ENCODE data around the gene ECPAS. TPM values are rescaled to one million over a fixed set of nuclear protein-coding genes. Genes with fewer than 3 reads are reported as not detected.
"Not testable (repeated sequence)": the region's sequence is repeated elsewhere in the genome, so short reads cannot be mapped to it uniquely, and the experiment has no call there.

The ECPAS gene
- total RNA-seq, 1 donor = 49.1 TPM

DNA sequence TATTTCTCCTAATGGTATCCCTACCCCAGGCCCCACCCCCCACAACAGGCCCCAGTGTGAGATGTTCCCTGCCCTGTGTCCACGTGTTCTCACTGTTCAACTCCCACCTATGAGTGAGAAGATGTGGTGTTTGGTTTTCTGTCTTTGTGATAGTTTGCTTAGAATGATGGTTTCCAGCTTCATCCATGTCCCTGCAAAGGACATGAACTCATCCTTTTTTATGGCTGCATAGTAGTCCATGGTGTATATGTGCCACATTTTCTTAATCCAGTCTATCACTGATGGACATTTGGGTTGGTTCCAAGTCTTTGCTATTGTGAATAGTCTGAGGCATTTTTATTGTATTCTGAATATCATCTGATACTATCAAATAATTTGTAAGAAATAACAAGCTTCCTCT is 38.4 kb downstream of the ECPAS start:
- H3K4me3 ChIP-seq (ENCODE audit: low read length); H3K9me3 ChIP-seq (ENCODE audit: low read depth, low read length); H3K4me1 ChIP-seq (ENCODE audit: insufficient read depth, low read length); H3K27me3 ChIP-seq (ENCODE audit: insufficient read depth, low read length): not testable (repeated sequence)

GRCh38 chr9:111443454-111443853 is 40.7 kb downstream of the ECPAS start:
- no peaks in the 10 kb centered on the region for H3K9me3 ChIP-seq (ENCODE audit: low read depth, low read length)
- no peak overlapping the region for H3K4me3 ChIP-seq (ENCODE audit: low read length)
- no peaks in the 10 kb centered on the region for H3K4me1 ChIP-seq (ENCODE audit: insufficient read depth, low read length)
- no peaks in the 10 kb centered on the region for H3K27me3 ChIP-seq (ENCODE audit: insufficient read depth, low read length)

- Histone ChIP-seq H3K4me1 (ENCODE audit: insufficient read depth, low read length) (no peaks in the 10 kb centered on the region), H3K9me3 (ENCODE audit: low read depth, low read length) (no peaks in the 10 kb centered on the region), H3K4me3 (ENCODE audit: low read length) (no peak overlapping the region), H3K27me3 (ENCODE audit: insufficient read depth, low read length) (no peaks in the 10 kb centered on the region)
Observed at GRCh38 chr9:111442360-111443027, 41.7 kb downstream of the ECPAS start.

DNA sequence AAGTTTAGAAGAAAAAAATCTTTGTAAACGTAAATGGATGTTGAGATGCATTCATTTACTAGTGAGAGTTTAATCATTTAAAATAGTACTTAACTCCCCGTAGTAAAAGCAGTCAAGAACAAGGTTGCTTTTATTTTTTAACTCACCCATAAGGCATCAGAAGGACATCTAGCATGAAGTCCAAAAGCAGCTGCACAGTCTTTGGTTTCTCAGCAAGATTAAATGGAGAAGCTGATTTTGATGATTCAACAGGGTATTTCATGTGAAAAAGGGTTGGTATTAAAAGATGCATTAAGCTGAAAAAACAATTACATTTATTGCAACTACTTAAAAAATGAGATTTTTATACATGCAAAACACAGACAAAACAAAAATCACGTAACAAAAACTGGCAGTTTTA is 44.0 kb downstream of the ECPAS start:
- no peak overlapping the region for H3K4me3 ChIP-seq (ENCODE audit: low read length)
- no peaks in the 10 kb centered on the region for H3K27me3 ChIP-seq (ENCODE audit: insufficient read depth, low read length)
- no peaks in the 10 kb centered on the region for H3K9me3 ChIP-seq (ENCODE audit: low read depth, low read length)
- no peaks in the 10 kb centered on the region for H3K4me1 ChIP-seq (ENCODE audit: insufficient read depth, low read length)

DNA sequence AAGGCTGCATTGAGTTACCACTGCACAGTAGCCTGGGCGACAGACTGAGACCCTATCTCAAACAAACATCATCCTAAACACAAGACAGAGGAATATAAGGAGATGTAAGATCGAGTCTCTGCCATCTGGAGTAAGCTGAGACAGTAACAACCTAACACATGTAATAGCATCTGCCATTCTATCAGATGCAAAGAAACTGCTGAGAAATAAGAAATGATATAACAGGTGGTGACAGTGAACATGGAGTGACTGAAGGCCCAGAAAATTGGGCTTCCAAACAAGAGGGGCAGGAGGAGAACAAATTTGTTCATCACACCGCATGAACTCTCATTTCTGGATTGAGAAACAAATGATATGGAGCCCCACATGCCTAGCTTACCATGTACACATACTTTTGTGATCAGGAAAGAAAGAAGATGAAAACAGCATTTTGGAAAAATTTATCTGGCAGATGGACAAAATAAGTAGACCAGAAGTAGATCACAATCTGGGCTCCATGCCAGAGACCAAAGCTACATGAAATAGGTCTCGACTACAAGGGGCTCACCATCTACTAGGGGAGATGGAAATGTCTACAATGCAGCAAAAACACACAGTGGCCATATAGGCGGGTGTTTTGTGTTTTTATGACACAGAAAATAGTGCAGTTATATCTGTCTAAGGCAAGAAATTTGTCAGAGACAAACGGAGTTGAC is 45.5 kb downstream of the ECPAS start:
- Histone ChIP-seq H3K4me3 (ENCODE audit: low read length) (no peak overlapping the region), H3K27me3 (ENCODE audit: insufficient read depth, low read length) (no peaks in the 10 kb centered on the region), H3K4me1 (ENCODE audit: insufficient read depth, low read length) (no peaks in the 10 kb centered on the region), H3K9me3 (ENCODE audit: low read depth, low read length) (no peaks in the 10 kb centered on the region)

DNA sequence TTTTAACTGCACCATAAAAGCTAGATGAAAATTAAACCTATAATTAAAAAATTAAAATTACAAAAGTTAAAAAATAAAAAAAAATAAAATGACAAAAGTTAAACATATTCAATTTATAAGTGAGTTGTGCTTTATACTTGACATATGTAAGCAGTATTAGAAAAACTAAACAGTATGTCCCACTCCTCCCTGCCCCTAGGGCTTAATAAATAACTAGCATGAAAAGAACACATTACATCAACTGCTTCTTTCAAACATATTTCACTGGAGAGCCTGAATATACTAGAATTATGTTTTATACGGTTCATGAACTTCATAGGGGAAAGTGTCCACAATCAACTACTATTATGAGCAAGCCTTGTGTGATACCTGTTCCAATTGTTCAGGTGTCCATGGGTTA is 47.6 kb downstream of the ECPAS start:
- Histone ChIP-seq H3K4me1 (ENCODE audit: insufficient read depth, low read length) (no peaks in the 10 kb centered on the region), H3K9me3 (ENCODE audit: low read depth, low read length) (no peaks in the 10 kb centered on the region), H3K27me3 (ENCODE audit: insufficient read depth, low read length) (no peaks in the 10 kb centered on the region)

DNA sequence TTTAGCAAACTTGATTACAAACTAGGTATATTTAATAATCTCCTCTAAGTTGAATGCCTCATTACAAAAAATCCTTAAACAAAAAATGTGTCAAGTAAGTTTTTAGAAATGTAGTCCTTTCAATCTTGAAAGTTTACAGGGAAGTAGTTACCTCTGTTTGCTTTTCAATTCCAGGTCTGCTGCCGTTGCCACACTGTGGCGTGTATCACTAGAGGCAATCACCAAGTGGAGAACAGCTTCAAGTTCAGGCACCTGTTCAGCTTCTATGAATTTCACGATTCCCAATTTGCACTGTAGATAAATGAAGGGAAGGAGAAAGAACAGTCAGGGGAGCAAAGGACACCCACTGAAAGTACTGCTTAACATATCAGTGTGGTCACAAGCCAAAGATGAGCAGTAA is 51.1 kb downstream of the ECPAS start:
- Histone ChIP-seq H3K4me3 (ENCODE audit: low read length) (no peak overlapping the region), H3K4me1 (ENCODE audit: insufficient read depth, low read length) (no peaks in the 10 kb centered on the region), H3K9me3 (ENCODE audit: low read depth, low read length) (no peaks in the 10 kb centered on the region), H3K27me3 (ENCODE audit: insufficient read depth, low read length) (no peaks in the 10 kb centered on the region)

More for the DNA sequence above, 47.6 kb downstream of the ECPAS start:
- H3K4me3 ChIP-seq (ENCODE audit: low read length) = no peak overlapping the region

DNA sequence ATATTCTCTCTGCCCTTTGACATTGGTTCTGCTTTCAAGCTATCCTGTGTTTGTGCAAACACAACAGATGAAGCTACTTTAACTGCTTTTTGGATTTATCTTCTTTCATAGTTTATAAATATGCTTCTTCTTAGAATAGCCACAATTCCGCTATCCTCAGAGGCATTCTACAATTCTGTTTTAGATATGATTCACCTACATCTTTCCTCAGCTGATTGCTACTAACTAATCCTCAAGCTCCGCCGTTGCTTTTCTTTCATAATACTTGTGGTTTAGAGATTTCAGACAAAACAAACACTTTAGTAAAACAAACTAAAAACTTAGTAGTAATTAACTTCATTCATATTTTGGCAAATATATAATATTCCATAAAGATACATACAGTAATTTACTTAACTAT is 52.5 kb downstream of the ECPAS start:
- Histone ChIP-seq H3K4me1 (ENCODE audit: insufficient read depth, low read length) (no peaks in the 10 kb centered on the region), H3K9me3 (ENCODE audit: low read depth, low read length) (no peaks in the 10 kb centered on the region), H3K27me3 (ENCODE audit: insufficient read depth, low read length) (no peaks in the 10 kb centered on the region), H3K4me3 (ENCODE audit: low read length) (no peak overlapping the region)

GRCh38 chr9:111429175-111429574 is 55.0 kb downstream of the ECPAS start:
- Histone ChIP-seq H3K4me3 (ENCODE audit: low read length) (no peak overlapping the region), H3K27me3 (ENCODE audit: insufficient read depth, low read length) (no peaks in the 10 kb centered on the region), H3K9me3 (ENCODE audit: low read depth, low read length) (no peaks in the 10 kb centered on the region), H3K4me1 (ENCODE audit: insufficient read depth, low read length) (no peaks in the 10 kb centered on the region)

DNA sequence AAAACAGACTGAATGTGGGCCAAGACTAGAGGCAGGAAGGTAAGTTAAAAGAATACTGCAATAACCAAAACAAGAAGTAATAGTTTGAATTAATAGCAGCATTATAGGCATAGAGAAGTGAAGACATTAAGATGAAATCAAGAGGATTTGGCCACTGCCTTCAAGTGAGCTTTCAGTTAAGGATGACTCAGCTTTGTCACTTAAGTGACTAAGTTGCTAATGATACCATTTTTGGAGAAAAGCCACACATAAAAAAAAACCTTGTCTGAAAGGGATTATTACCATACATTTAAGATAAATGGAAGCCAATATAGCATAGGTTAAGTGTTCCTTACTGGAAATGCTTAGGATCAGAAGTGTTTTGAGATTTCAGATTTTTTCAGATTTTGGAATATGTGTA is 57.0 kb downstream of the ECPAS start:
- Histone ChIP-seq H3K27me3 (ENCODE audit: insufficient read depth, low read length) (no peaks in the 10 kb centered on the region), H3K9me3 (ENCODE audit: low read depth, low read length) (no peaks in the 10 kb centered on the region), H3K4me3 (ENCODE audit: low read length) (no peak overlapping the region), H3K4me1 (ENCODE audit: insufficient read depth, low read length) (no peaks in the 10 kb centered on the region)

- no peaks in the 10 kb centered on the region for H3K27me3 ChIP-seq (ENCODE audit: insufficient read depth, low read length)
- H3K4me1 ChIP-seq (ENCODE audit: insufficient read depth, low read length) = no peaks in the 10 kb centered on the region
- H3K9me3 ChIP-seq (ENCODE audit: low read depth, low read length) = no peaks in the 10 kb centered on the region
- H3K4me3 ChIP-seq (ENCODE audit: low read length) = no peak overlapping the region
Observed at GRCh38 chr9:111423389-111423788, 60.8 kb downstream of the ECPAS start.

DNA sequence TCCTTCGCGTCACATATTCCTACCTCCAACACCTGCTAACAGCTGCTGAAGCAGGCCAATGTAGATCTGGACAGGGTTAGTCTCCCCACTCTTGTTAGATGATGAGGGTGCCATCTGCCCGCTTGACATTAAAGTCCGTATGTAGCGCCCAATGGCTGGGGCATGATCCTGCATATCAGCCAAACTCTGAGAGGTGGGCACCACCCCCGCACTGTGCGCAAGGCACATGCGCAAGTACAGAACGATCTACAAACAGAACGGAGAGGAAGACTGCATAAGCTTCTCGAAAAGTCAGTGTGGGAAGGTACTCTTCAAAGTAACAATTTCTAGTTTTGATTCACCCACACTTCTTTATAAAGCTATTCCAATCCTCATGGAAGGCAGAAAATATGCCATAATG is 69.8 kb downstream of the ECPAS start:
- Histone ChIP-seq H3K4me3 (ENCODE audit: low read length) (no peak overlapping the region), H3K9me3 (ENCODE audit: low read depth, low read length) (no peaks in the 10 kb centered on the region), H3K4me1 (ENCODE audit: insufficient read depth, low read length) (no peaks in the 10 kb centered on the region), H3K27me3 (ENCODE audit: insufficient read depth, low read length) (no peaks in the 10 kb centered on the region)

GRCh38 chr9:111413996-111414395 is 70.2 kb downstream of the ECPAS start:
- H3K4me1 ChIP-seq (ENCODE audit: insufficient read depth, low read length) = no peaks in the 10 kb centered on the region
- H3K4me3 ChIP-seq (ENCODE audit: low read length) = no peak overlapping the region
- H3K9me3 ChIP-seq (ENCODE audit: low read depth, low read length) = no peaks in the 10 kb centered on the region
- H3K27me3 ChIP-seq (ENCODE audit: insufficient read depth, low read length) = no peaks in the 10 kb centered on the region

GRCh38 chr9:111412280-111412679 is 71.9 kb downstream of the ECPAS start:
- H3K9me3 ChIP-seq (ENCODE audit: low read depth, low read length) = no peaks in the 10 kb centered on the region
- H3K4me1 ChIP-seq (ENCODE audit: insufficient read depth, low read length) = no peaks in the 10 kb centered on the region
- no peaks in the 10 kb centered on the region for H3K27me3 ChIP-seq (ENCODE audit: insufficient read depth, low read length)
- H3K4me3 ChIP-seq (ENCODE audit: low read length) = no peak overlapping the region

- Histone ChIP-seq H3K27me3 (ENCODE audit: insufficient read depth, low read length) (no peaks in the 10 kb centered on the region), H3K9me3 (ENCODE audit: low read depth, low read length) (no peaks in the 10 kb centered on the region), H3K4me3 (ENCODE audit: low read length) (no peak overlapping the region), H3K4me1 (ENCODE audit: insufficient read depth, low read length) (no peaks in the 10 kb centered on the region)
Observed at GRCh38 chr9:111411266-111411665, 72.9 kb downstream of the ECPAS start.

GRCh38 chr9:111407813-111408212 is 76.4 kb downstream of the ECPAS start:
- Histone ChIP-seq H3K9me3 (ENCODE audit: low read depth, low read length) (no peaks in the 10 kb centered on the region), H3K27me3 (ENCODE audit: insufficient read depth, low read length) (no peaks in the 10 kb centered on the region), H3K4me3 (ENCODE audit: low read length) (no peak overlapping the region), H3K4me1 (ENCODE audit: insufficient read depth, low read length) (no peaks in the 10 kb centered on the region)
